C4-2B (cell line): ENCODE measurements around the gene CTLA4.

ENCODE experiments used
- H3K27ac ChIP-seq: fragments of 450-650 bp; 2 replicates; pipeline ENCODE4 v1.5.1; 2017
- CTCF ChIP-seq: fragments of 450-650 bp; conservative IDR thresholded peaks from 2 replicates; pipeline ENCODE4 v1.5.1; 2017; ENCODE audit warnings: mild to moderate bottlenecking
- ZFX ChIP-seq: fragments of 450-650 bp; IDR thresholded peaks from 2 replicates; pipeline ENCODE4 v1.6.1; 2017

CTLA4 gene

GRCh38 chr2:203900253-203900652, 32.7 kb downstream of the CTLA4 start:
- no peak for TF ChIP-seq ZFX
- TF ChIP-seq CTCF: no peak
- H3K27ac ChIP-seq: no peak overlapping the region

- H3K27ac ChIP-seq: no peak overlapping the region
- TF ChIP-seq CTCF (no peak), ZFX (no peak)
Observed at GRCh38 chr2:203904022-203904421, 36.5 kb downstream of the CTLA4 start.

- no peak overlapping the region for H3K27ac ChIP-seq
- TF ChIP-seq ZFX (no peak), CTCF (no peak)
Observed at GRCh38 chr2:203905656-203906055, 38.1 kb downstream of the CTLA4 start.

- no peak for TF ChIP-seq ZFX
- no peak for TF ChIP-seq CTCF
- H3K27ac ChIP-seq: no peak overlapping the region
Observed at GRCh38 chr2:203908066-203908796, 40.7 kb downstream of the CTLA4 start.

GRCh38 chr2:203908797-203909185, 41.2 kb downstream of the CTLA4 start:
- TF ChIP-seq CTCF (no peak), ZFX (no peak)
- no peak overlapping the region for H3K27ac ChIP-seq

- no peak overlapping the region for H3K27ac ChIP-seq
- TF ChIP-seq ZFX (no peak), CTCF (peak; percentile 81)
Observed at GRCh38 chr2:203909261-203909967, 41.8 kb downstream of the CTLA4 start.

- no peak for TF ChIP-seq ZFX
- TF ChIP-seq CTCF: peak; percentile 61
- no peak overlapping the region for H3K27ac ChIP-seq
Observed at GRCh38 chr2:203909974-203910373, 42.4 kb downstream of the CTLA4 start.
